Lower lobe of right lung (tissue), 2 donors: ENCODE results near the gene ZAR1L. TPM values are rescaled to one million over a fixed set of nuclear protein-coding genes. Genes with fewer than 3 reads are reported as not detected.

Source experiments
- ATAC-seq, 2 donors: fragments of 200-7000 bp; cut with Tn5 transposase; one replicate each; pipeline ENCODE4 v1.9.1; 2020 to 2022; ENCODE audit warnings: mild to moderate bottlenecking in 2 of 2, moderate library complexity in 2 of 2
- DNase-seq: peaks from one replicate; pipeline ENCODE4 v3.0.0-alpha.2; 2020
- H3K27ac ChIP-seq: fragments of 200-600 bp; one replicate; pipeline ENCODE4 v1.8.0; 2022
- H3K27me3 ChIP-seq: fragments of 200-600 bp; one replicate; pipeline ENCODE4 v1.8.0; 2022; ENCODE audit warnings: low read depth
- H3K36me3 ChIP-seq: fragments of 200-600 bp; one replicate; pipeline ENCODE4 v1.8.0; 2022; ENCODE audit warnings: mild to moderate bottlenecking
- H3K4me1 ChIP-seq: fragments of 200-600 bp; one replicate; pipeline ENCODE4 v1.8.0; 2022
- H3K4me3 ChIP-seq: fragments of 200-600 bp; one replicate; pipeline ENCODE4 v1.8.0; 2022; ENCODE audit warnings: mild to moderate bottlenecking
- H3K9me3 ChIP-seq: fragments of 200-600 bp; one replicate; pipeline ENCODE4 v1.8.0; 2022
- intact Hi-C: fragments of 100-400 bp; cut with DNase I; formaldehyde crosslinking; loops from one replicate; pipeline ENCODE4 v1.11.0; 2022
- total RNA-seq: library from RNA; stranded (reverse); fragmentation: NEBNext Ultra II Directional; extraction: Animal tissue kit (Norgen Biotek cat#: 25700); gene quantifications from one replicate; pipeline ENCODE4 v1.2.1, GENCODE V29; 2021
- TF ChIP-seq, protein P1 (sequence below): fragments of 200-600 bp; IDR thresholded peaks from one replicate; pipeline ENCODE4 v1.8.0; 2022; ENCODE audit warnings: antibody characterized with exemption, mild to moderate bottlenecking
- donor health status: DM: no; HTN: yes; CAD: no; lungs with severe emphysema.

The ZAR1L gene
- total RNA-seq, 1 donor from 2014 or later = not detected

DNA sequence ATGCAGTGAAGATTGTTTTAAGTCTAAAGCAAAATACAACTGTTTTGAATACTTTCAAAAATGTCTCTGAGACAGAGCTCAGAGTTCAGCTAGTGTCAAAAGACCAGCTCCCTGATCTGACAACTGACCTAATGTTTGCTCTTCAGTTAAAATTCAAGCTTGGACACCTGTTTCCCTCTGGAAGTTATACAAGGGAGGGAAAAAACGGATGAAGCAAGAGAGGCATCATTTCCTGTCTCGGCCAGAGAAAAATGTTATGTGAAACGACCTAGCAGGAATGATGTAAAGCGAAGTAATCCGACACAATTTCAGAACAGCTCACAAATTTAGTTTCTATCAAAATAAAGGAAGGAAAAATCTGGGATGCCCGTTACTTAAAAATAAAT, 59.4 kb downstream of the ZAR1L start:
- TF ChIP-seq, protein P1, sequence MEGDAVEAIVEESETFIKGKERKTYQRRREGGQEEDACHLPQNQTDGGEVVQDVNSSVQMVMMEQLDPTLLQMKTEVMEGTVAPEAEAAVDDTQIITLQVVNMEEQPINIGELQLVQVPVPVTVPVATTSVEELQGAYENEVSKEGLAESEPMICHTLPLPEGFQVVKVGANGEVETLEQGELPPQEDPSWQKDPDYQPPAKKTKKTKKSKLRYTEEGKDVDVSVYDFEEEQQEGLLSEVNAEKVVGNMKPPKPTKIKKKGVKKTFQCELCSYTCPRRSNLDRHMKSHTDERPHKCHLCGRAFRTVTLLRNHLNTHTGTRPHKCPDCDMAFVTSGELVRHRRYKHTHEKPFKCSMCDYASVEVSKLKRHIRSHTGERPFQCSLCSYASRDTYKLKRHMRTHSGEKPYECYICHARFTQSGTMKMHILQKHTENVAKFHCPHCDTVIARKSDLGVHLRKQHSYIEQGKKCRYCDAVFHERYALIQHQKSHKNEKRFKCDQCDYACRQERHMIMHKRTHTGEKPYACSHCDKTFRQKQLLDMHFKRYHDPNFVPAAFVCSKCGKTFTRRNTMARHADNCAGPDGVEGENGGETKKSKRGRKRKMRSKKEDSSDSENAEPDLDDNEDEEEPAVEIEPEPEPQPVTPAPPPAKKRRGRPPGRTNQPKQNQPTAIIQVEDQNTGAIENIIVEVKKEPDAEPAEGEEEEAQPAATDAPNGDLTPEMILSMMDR = no peak
- peak overlapping the region; percentile 49 for H3K4me3 ChIP-seq

DNA sequence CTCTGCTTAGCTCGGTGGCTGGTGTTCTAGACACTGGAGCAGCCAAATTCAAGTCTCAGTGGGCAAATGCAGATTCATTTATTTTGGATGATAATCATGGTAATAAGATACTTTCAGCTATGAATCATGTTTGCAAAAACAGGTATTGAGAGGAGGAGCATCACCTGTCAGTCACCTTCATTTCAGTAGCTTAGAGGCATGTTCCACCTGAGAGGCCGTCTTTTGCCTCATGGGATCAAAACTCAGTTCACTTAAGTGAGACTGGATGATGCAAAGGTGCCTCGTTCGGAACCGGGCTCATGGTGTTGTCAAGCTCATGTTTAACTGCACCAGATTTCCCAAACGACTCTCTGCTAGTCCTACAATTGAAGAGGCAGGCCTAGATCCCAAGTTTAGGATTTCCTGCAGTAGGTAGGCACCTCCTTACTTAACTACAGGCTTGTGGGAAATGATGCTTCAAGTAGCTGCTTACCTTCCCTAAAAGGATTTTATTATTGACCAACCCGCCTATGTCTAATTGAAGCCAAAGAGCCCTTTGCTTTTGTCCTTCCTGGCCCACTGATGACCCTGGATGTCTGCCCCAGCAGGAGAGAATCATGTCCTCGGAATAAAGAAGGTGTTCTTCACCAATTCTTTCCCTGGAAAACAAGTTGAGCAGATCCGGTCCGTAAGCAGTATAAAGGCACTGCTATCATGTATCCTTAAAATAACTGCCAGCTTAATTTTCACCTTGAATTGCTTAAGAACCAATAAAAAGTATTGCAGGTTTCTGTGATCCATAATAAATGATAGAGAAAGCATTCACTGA, 60.0 kb downstream of the ZAR1L start:
- ATAC-seq (peak; percentile 18 to 35), DNase-seq (no peak)
- Histone ChIP-seq H3K9me3 (no peaks in the 10 kb centered on the region), H3K36me3 (no peaks in the 10 kb centered on the region), H3K4me3 (peak overlapping the region; percentile 49), H3K27me3 (no peaks in the 10 kb centered on the region), H3K27ac (peak overlapping the region; percentile 78), H3K4me1 (peaks cover 4% of the 10 kb centered on the region)
- intact Hi-C loops = no loop called here
- TF ChIP-seq, protein P1 = no peak

More for the DNA sequence above, 59.4 kb downstream of the ZAR1L start:
- DNase-seq (no peak), ATAC-seq (no peak)
- intact Hi-C loops = no loop called here
- Histone ChIP-seq H3K4me1 (peaks cover 7% of the 10 kb centered on the region), H3K27ac (peak overlapping the region; percentile 78), H3K36me3 (no peaks in the 10 kb centered on the region), H3K9me3 (no peaks in the 10 kb centered on the region), H3K27me3 (no peaks in the 10 kb centered on the region)

DNA sequence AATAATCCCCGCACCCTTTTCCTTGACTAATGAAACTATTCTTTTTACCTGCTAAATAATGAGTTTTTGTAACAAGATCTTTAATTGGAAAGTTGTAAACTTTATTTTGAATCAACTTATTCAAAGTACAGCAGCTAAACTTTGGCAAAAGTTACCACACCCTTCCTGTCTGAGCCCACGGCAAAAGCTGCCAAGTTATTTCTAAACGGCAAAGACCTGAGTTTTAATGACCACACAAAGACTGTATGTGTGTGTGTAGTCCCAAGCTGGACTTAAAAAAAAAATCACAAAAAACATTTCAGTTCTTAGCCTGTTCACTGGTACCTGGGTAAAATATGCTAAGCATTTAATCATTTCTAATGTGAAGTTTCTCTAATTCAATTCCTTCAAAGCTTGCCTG, 60.7 kb downstream of the ZAR1L start:
- intact Hi-C loops = no loop called here
- TF ChIP-seq, protein P1 = no peak
- Histone ChIP-seq H3K27ac (peak overlapping the region; percentile 78), H3K4me1 (peaks cover 4% of the 10 kb centered on the region), H3K27me3 (no peaks in the 10 kb centered on the region), H3K4me3 (peak overlapping the region; percentile 49), H3K36me3 (no peaks in the 10 kb centered on the region), H3K9me3 (no peaks in the 10 kb centered on the region)
- peak; percentile 29 to 62 for ATAC-seq
- DNase-seq = no peak

DNA sequence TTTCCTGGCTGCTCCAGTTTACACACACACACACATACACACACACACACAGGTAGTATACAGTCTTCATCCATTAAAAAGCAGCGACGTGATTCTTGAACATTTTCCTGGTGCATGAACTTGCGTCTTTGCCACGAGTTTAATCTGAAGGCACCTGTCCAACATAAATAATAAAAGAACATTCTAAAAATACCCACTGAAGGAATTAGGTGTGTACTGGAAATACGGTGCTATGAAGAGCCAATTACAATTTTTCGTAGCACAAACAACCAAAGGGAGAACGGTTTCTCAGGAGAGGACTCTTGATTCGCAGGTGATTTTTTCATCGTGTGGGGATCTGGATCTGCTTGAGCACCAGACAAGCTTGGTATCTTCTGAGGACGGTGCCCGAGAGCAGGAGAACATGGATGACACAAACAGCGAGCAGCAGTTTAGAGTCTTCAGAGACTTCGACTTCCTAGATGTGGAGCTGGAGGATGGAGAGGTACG, 61.2 kb downstream of the ZAR1L start:
- H3K27me3 ChIP-seq = no peaks in the 10 kb centered on the region
- H3K36me3 ChIP-seq = no peaks in the 10 kb centered on the region
- intact Hi-C loops = no loop called here
- no peak for DNase-seq
- TF ChIP-seq, protein P1 = no peak
- H3K9me3 ChIP-seq = no peaks in the 10 kb centered on the region
- H3K4me1 ChIP-seq = peaks cover 8% of the 10 kb centered on the region
- ATAC-seq = peak; percentile 87 to 90
- H3K27ac ChIP-seq = peak overlapping the region; percentile 78
- H3K4me3 ChIP-seq = peak overlapping the region; percentile 49

Other genes starting within 250 kb of the ZAR1L start
- gene BRCA2, start 145 bp upstream of the ZAR1L start, total RNA-seq = 2.4 TPM
- gene N4BP2L1, start 112.8 kb upstream of the ZAR1L start, total RNA-seq = 30.2 TPM
- gene N4BP2L2, start 223.4 kb upstream of the ZAR1L start, total RNA-seq = 192 TPM